NCI-H526 treated with DMSO at 0.1 percent for 48 hours (cell line): ENCODE measurements around the gene PRM1.

Experiments
- DNase-seq: peaks from one replicate; lab custom pipeline; 2025; lab: John Stamatoyannopoulos, UW

The PRM1 gene

DNA sequence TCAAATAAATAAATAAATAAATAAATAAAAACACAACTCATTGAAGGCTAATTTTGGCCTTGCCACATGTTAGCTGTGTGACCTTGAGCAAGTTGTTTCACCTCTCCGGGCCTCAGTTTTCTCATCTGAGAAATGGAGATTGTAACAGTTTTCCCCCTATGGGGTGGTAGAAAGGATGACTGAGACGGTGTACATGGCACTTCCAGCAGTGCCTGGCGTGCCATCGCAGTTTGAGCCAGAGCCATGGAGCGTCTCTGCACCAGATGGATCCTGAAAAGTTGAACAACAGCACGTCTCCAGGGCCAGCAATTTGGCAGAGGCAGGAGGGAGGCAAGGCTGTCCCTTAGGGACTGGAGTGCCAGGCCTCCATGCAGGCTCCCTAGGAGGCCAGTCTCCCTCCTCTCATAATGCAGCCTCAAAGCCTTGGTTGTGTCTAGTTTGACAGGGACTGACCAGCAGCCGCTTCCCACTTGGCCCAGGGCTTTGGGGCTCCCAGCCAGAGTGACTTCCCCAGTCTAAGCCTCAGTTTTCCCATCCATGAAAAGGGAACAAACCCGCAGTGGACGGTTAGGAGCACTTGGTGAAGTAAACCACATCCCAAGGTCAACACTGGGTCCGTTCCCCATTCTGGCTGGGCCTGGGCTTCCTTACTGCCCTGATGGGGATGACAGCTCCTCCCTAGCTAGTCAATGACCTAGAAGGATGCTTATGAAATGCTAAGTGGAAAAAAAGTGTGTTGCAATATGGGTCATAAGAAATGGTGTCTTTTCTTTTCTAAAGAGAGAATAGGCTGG, 44.5 kb downstream of the PRM1 start:
- DNase-seq: no peak

DNA sequence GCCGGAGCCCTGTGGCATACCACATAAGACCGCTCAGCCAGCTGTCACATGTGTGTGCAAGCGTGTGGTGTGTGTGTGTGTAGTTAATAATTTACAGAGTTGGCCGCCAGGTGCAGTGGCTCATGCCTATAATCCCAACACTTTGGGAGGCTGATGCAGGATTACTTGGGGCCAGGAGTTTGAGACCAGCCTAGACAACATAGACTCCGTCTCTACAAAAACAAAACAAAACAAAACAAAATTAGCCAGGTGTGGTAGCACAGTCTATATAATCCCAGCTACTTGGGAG, 45.5 kb downstream of the PRM1 start:
- DNase-seq: peak; percentile 15

DNA sequence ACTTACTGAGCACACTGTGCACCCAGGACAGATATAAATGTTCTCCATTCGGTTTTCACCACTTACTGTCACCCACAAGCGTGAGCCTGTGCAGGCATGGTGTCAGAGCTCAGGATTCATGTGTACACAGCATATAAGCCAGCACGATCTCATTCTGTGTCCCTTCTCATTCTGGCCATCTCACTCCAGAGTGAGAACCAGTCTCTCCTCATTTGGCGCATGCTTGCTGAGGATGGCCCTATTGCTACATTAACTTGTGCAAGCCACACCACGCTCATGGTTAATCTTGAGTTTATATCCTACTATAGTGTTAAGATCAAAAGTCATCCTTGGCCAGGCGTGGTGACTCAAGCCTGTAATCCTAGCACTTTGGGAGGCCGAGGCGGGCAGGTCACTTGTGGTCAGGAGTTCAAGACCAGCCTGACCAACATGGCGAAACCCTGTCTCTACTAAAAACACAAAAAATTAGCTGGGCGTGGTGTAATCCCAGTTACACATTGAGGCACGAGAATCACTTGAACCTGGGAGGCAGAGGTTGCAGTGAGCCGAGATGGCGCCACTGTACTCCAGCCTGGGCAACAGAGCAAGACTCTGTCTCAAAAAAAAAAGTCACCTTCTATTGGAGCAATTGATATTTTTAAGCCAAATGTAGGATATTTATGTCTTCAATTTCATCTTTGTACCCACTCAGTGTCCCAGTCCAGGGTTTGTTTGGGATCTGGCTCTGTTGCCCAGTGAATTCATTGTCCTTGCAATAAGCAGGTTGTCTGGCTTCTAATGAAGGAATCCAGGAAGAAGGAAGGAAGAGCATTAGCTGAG, 46.0 kb downstream of the PRM1 start:
- no peak for DNase-seq

DNA sequence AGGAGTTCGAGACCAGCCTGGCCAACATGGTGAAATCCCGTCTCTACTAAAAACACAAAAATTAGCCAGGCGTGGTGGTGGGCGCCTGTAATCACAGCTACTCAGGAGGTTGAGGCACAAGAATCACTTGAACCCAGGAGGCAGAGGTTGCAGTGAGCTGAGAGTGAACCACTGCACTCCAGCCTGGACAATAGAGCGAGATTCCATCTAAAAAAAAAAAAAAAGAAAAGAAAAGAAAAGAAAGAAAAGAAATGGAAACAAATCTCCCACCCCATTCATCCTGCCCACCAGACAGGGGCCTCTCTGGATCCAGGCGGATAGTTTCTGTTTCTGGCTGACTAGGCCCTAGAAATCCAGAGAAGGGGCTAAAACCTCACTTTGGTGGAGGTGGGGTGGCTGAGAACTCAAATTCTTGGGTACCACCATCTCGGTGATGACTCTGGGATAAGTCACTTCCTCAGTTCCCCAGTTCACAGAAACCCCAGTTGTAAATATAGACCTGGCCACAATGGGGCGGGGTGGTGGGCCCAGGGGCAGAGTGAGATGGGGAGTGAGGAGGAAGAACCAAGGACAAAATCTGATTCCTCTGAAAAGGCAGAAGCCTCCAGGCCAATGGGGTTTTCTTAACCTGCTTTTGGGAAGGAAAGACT, 47.3 kb downstream of the PRM1 start:
- no peak for DNase-seq

DNA sequence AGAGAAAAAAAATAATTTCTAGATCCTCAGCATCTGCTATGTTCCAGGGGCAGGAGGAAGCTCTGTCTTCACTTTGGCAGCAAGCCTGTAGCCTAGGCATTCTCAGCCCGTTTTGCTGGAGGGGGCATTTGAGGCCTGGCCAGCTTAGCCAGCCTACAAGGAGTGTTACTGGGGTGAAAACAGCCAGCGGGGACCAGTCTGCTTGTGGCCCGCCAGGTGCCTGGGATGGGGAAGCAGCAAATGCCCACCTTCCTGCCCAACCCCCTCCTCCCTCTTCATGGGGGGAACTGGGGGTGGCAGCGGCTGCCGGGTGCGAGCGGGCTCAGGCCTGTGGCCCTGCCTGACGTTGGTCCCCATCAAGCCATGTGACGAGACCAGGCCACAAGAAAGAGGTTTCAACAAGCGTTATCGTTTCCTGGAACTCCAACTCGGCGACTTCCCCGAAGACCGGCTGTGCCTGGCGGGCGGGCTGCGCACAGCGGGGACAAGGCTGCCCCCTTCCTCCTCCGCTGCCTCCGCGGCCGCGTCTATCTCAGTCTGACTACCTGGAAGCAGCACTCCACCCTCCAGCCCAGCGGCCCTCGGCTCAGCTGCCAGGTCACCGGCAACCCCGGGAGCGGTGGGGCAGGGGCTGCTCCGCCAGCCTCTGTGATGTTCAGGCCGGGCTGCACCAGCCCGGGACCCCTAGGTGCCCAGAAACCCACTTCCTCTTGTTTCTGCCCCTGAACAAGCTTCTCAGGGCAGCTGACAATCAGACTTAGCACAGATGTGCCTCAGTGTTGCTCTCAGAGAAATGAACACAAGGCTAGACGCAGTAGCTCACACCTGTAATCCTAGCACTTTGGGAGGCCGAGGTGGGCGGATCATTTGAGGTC, 48.0 kb downstream of the PRM1 start:
- no peak for DNase-seq

DNA sequence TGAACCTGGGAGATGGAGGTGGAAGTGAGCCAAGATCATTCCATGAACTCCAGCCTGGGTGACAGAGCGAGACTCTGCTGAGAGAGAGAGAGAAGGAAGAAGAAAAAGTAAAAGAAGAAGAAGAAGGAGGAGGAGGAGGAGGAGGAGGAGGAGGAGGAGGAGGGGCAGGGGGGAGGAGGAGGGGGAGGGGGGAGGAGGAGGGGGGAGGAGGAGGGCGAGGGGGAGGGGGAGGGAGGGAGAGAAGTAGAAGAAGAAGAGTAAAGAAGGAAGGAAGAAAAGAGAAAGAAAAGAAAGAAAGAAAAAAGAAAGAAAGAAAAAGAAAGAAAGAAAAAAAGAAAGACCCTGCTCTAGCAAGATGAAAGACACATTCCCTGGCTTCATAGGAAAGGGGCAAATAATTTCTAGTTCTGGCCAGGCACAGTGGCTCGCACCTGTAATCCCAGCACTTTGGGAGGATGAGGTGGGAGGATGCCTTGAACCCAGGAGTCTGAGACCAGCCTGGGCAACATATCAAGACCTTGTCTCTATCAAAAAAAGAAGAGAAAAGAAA, 48.8 kb downstream of the PRM1 start:
- DNase-seq: no peak

DNA sequence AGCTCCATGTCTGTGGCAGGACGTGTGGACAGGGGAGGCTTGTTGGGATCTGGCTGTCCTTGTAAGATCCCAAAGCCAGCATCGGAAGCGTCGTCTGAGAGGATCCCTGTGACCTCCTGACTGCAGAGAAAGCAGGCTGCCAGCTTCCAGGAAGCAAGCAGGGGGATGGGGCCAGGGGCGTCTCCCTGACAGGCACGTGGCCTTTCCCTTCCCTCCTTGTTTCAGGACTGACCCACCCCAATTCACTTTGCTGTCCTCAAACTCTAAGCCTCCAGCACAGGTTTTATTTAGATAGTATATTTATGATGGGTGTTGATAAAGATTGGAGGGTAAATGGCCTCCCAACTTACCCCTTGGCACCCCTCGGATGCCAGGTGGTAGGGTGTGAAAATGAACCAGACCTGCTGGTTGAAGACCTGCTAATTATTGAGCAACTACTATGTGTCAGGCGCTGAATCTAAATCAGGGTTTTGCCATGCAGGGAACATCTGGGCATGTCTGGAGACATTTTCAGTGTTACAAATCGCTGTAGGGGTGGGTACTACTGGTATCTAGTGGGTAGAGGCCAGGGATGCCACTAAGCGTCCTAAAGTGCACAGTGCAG, 49.7 kb downstream of the PRM1 start:
- DNase-seq: no peak
